Small intestine (tissue), 7 donors: ENCODE results near the gene FALEC. TPM values are rescaled to one million over a fixed set of nuclear protein-coding genes. Genes with fewer than 3 reads are reported as not detected.

ENCODE experiments used
- DNase-seq, 2 donors: peaks; one replicate each; pipeline versions ENCODE4 v3.0.0 to v3.0.0-alpha.2; 2013
- FAIRE-seq: peaks from 2 replicates; lab custom pipeline; 2012; peaks lifted over from hg19 to GRCh38; lab: Jason Lieb, UNC
- H3K27ac ChIP-seq, 3 donors: one replicate each; pipeline ENCODE4 v1.5.1; 2013; ENCODE audit warnings: low read length in 2 of 3, mild to moderate bottlenecking in 2 of 3, control low read depth in 1 of 3, inconsistent platforms in 1 of 3, low read depth in 1 of 3, moderate library complexity in 1 of 3
- H3K27me3 ChIP-seq, 3 donors: one replicate each; pipeline ENCODE4 v1.6.1; 2013; ENCODE audit warnings: low read length in 3 of 3, inconsistent platforms in 1 of 3; ENCODE audit not compliant: control insufficient read depth in 3 of 3, insufficient read depth in 3 of 3
- H3K36me3 ChIP-seq, 3 donors: one replicate each; pipeline ENCODE4 v1.6.1; 2013; ENCODE audit warnings: low read length in 3 of 3, inconsistent platforms in 1 of 3, low read depth in 1 of 3, mild to moderate bottlenecking in 1 of 3, moderate library complexity in 1 of 3; ENCODE audit not compliant: control insufficient read depth in 3 of 3, insufficient read depth in 2 of 3
- H3K4me1 ChIP-seq, 3 donors: one replicate each; pipeline ENCODE4 v1.6.1; 2013; ENCODE audit warnings: low read length in 2 of 3, inconsistent platforms in 1 of 3, low read depth in 1 of 3, mild to moderate bottlenecking in 1 of 3, moderate library complexity in 1 of 3; ENCODE audit not compliant: control insufficient read depth in 3 of 3, insufficient read depth in 2 of 3
- H3K4me3 ChIP-seq, 3 donors: one replicate each; pipeline ENCODE4 v1.5.1; 2013; ENCODE audit warnings: low read length in 3 of 3, control low read depth in 1 of 3, inconsistent platforms in 1 of 3, low read depth in 1 of 3, mild to moderate bottlenecking in 1 of 3, moderate library complexity in 1 of 3
- H3K9me3 ChIP-seq, 2 donors: one replicate each; pipeline ENCODE4 v1.6.1; 2013; ENCODE audit warnings: low read depth in 1 of 2, low read length in 1 of 2; ENCODE audit not compliant: control insufficient read depth in 2 of 2, insufficient read depth in 1 of 2
- WGBS, 3 donors: extraction: QIAGEN DNeasy Blood & Tissue Kit; methylation state at CpG; one replicate each; pipeline ENCODE4 v1.1.7; 2013; 5-methylcytosine and 5-hydroxymethylcytosine counted together
- polyA plus RNA-seq, 4 donors: library from polyadenylated mRNA; stranded (reverse) in 3 of 4; unstranded in 1 of 4; fragments of 200-250 nt in 3 of 4; fragments of 120-200 nt in 1 of 4; gene quantifications; one replicate each; pipeline versions ENCODE4 v1.2.1 to v1.2.3, GENCODE V29; 2013
- donor health status: healthy with polysubstance abuse.
- donor health status: control.
- donor health status: control.
- donor health status: Bipolar disorder and iron deficiency.
- donor health status: healthy.

Gene FALEC
- polyA plus RNA-seq, 4 donors = 0.24 TPM; not detected in 3

DNA sequence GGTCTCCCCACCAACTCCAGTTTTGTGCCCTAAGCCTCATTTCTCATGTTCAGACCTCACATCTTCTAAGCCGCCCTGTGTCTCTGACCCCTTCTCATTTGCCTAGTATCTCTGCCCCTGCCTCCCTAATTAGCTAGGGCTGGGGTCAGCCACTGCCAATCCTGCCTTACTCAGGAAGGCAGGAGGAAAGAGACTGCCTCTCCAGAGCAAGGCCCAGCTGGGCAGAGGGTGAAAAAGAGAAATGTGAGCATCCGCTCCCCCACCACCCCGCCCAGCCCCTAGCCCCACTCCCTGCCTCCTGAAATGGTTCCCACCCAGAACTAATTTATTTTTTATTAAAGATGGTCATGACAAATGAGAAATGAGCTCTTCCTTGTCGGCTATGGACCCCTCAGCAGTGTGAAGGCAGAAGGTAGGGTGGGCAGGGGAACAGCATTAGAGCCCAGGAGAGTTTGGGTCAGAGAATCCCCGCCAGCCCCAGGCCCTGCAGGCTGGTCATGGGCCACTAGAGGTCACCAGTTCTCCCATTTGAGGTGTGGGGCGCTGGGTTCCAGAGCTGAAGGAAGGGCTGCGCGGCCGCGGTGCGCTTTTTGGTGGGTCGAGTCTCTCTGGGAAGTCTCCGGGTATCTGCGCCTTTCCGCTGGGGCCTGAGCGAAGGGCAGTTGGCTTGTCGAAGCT lies 45.2 kb downstream of the FALEC start:
- Histone ChIP-seq H3K4me3 (peak overlapping the region; percentile 32 to 67 (median 55)), H3K27me3 (no peaks in the 10 kb centered on the region), H3K4me1 (peaks cover 4 to 46% (median 24%) of the 10 kb centered on the region in 3 donors), H3K9me3 (no peaks in the 10 kb centered on the region), H3K27ac (peak overlapping the region; percentile 99 to 100 (median 100)), H3K36me3 (peaks cover 0 to 37% (median 0%) of the 10 kb centered on the region in 3 donors)
- 14 to 16% (median 15%) methylated on average over 17 of the region's 17 CpGs for WGBS, 3 donors
- FAIRE-seq (no peak), DNase-seq (peak in 1 of 2 donors; percentile 90)

DNA sequence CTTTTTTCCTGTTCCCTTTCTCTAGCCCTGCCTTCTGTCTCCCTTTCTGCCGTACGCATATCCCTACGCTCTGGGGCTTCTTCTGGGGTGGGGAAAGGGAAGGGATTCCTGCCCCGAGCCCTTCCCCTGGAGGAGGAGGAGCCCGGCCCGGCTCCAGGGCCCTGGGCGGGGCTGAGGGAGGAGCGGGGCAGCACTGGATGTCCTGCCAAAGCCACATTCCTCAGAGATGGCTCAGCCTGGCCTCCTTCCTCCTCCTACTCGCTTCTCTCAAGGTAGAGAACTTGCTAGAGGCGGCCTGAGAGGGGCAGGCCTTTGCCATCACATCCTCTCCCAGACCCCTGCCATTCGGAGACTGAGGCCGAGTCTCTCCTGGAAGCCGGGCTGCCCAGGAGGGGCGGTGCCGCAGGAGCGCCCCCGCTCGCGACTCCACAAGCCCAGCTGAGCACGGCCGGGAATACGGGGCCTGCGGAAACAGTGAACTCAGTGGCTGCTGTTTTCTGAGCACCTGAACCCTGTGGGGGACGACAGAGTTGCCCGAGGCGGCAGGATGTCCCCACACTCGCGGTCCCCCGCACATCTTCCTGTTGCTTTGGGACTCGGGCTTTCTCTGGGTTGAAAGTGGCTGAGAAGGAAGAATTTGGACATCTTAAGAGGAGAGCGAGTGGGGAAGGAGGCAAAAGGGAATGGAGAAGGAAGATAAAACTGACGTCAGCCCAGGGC lies 45.9 kb downstream of the FALEC start:
- Histone ChIP-seq H3K36me3 (peaks cover 0 to 32% (median 0%) of the 10 kb centered on the region in 3 donors), H3K27ac (peak overlapping the region; percentile 99 to 100 (median 100)), H3K27me3 (no peaks in the 10 kb centered on the region), H3K4me1 (peaks cover 4 to 49% (median 28%) of the 10 kb centered on the region in 3 donors), H3K9me3 (no peaks in the 10 kb centered on the region), H3K4me3 (peak overlapping the region; percentile 35 to 67 (median 55))
- DNase-seq (peak; percentile 97), FAIRE-seq (no peak)
- 0 to 1% (median 1%) methylated on average over 31 to 32 of the region's 32 CpGs for WGBS, 3 donors

GRCh38 chr1:150561974-150562445 lies 46.5 kb downstream of the FALEC start:
- peaks cover 4 to 55% (median 29%) of the 10 kb centered on the region in 3 donors for H3K4me1 ChIP-seq
- H3K27me3 ChIP-seq = no peaks in the 10 kb centered on the region
- FAIRE-seq (no peak), DNase-seq (peak; percentile 97 to 98)
- H3K36me3 ChIP-seq = peaks cover 0 to 34% (median 0%) of the 10 kb centered on the region in 3 donors
- no peaks in the 10 kb centered on the region for H3K9me3 ChIP-seq
- peak overlapping the region; percentile 35 to 67 (median 55) for H3K4me3 ChIP-seq
- WGBS, 3 donors = 0% methylated on average over 17 to 18 of the region's 18 CpGs
- H3K27ac ChIP-seq = peak overlapping the region; percentile 99 to 100 (median 100)

DNA sequence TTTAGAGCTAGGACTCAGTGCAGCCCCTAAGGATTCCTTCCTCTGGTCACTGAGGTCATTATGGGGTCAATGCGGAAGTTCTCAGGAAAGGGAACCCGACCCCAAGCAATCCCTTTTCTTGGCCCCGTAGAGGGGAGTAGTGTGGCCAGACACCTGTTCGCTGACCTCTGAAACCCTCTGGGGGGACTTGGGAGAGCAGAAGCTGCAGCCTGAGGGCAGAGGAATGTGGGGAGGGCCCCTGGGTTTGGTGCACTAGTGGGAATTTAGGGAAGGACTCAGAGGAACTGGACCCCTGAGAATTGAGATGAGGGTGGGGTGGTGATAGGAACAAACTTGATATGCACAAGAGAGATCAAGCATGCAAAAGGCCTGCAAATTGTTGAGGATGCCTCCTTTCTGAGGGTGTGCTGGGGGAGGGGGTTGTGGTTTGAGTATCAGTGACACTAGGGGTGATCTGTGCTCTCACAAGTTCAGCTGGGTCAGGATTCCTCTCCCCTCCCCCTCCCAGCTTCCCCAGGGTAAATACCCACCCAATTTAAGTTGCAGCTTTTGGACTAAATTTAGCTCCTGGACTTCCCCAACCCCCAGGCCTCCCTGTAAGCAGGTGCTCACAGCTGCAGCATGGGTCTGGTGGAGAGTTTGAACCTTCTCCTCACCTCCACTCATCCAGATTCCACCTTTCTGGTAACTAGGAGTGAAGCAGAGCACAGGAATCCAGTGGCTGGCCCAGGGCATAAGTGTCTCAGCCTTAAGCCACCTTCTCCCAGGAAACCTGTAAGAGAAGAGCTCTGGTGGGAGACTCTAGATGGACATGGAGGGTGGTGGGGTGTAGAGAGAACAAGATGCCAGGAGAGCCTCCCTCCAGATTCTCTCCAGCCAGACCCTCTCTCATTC lies 47.1 kb downstream of the FALEC start:
- DNase-seq = peak; percentile 43 to 44
- Histone ChIP-seq H3K27me3 (no peaks in the 10 kb centered on the region), H3K36me3 (peaks cover 0 to 27% (median 0%) of the 10 kb centered on the region in 3 donors), H3K27ac (peak overlapping the region; percentile 99 to 100 (median 100)), H3K4me1 (peaks cover 5 to 61% (median 29%) of the 10 kb centered on the region in 3 donors), H3K9me3 (no peaks in the 10 kb centered on the region), H3K4me3 (peak overlapping the region in 2 of 3 donors; percentile 55 to 67)
- no peak for FAIRE-seq
- 11 to 13% (median 12%) methylated on average over 4 of the region's 4 CpGs for WGBS, 3 donors

- FAIRE-seq = no peak
- H3K27ac ChIP-seq = peak overlapping the region; percentile 68 to 100 (median 100)
- H3K4me3 ChIP-seq = peak overlapping the region in 1 of 3 donors; percentile 5
- peak; percentile 37 to 62 for DNase-seq
- H3K36me3 ChIP-seq = peaks cover 0 to 19% (median 0%) of the 10 kb centered on the region in 3 donors
- H3K27me3 ChIP-seq = no peaks in the 10 kb centered on the region
- no peaks in the 10 kb centered on the region for H3K9me3 ChIP-seq
- peaks cover 7 to 69% (median 33%) of the 10 kb centered on the region in 3 donors for H3K4me1 ChIP-seq
- 17 to 27% (median 19%) methylated on average over 4 of the region's 4 CpGs for WGBS, 3 donors
Measured at GRCh38 chr1:150563340-150564038, 47.9 kb downstream of the FALEC start.

GRCh38 chr1:150564051-150564991 lies 48.8 kb downstream of the FALEC start:
- Histone ChIP-seq H3K4me1 (peaks cover 7 to 77% (median 39%) of the 10 kb centered on the region in 3 donors), H3K36me3 (peaks cover 0 to 14% (median 0%) of the 10 kb centered on the region in 3 donors), H3K27me3 (no peaks in the 10 kb centered on the region), H3K27ac (peak overlapping the region; percentile 68 to 100 (median 100)), H3K4me3 (peak overlapping the region in 1 of 3 donors; percentile 5), H3K9me3 (no peaks in the 10 kb centered on the region)
- DNase-seq = no peak
- FAIRE-seq = no peak
- WGBS, 3 donors = 69 to 82% (median 72%) methylated on average over 5 of the region's 5 CpGs
